ENCODE measurements around the gene CDH16.
"Not testable (repeated sequence)": the region's sequence is repeated elsewhere in the genome, so short reads cannot be mapped to it uniquely, and the experiment has no call there.

Gene CDH16

DNA sequence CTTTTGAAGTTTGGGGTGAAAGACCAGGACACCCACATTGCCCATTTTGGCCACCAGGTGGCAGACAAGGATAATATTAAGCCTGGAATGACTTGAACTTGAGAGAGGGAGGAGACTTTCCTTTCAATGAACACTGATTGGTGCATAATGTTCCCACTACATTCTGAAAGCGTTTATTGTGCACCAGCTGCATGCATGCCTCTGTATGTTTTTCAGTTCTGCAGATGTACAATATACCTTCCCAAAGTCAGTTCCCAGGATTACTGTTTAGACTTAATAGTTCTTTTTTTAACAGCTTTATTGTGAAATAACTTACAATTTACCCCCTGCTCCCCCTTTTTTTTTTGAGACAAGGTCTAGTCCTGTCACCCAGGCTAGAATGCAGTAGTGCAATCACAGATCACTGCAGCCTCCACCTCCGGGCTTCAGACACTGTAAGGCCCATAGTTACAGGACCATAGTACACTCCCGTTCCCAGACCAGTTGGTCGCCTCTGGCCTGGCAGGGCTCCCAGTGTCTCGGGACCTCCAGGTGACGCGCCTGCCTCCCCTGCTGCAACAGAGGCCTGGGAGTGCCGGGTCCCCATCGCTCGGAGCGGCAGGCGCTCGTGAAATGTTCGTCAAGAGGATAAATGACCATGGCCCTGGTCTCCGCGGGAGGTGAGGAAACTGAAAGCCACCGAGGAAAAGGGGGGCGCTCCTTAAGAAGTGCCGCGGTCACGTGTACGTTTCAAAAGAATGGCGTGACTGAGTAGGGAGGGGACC, 28.8 kb upstream of the CDH16 start:
- peak; percentile 93 for FAIRE-seq

DNA sequence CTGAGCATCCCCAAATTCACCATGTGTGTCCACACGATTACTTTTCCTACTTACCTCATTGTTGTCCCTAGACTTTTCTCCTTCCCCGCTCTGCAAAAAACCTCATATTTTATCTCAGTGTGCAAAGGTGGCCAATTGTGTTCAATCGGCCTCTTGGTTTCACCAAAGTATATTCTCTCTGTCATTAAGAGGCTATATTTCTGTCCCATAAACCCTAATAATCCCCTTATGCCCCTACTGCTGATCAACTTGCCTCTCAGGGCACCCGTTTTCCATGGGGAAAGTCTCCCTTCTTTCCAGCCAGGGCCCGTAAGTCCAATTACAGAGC, 28.3 kb upstream of the CDH16 start:
- no peak for FAIRE-seq

DNA sequence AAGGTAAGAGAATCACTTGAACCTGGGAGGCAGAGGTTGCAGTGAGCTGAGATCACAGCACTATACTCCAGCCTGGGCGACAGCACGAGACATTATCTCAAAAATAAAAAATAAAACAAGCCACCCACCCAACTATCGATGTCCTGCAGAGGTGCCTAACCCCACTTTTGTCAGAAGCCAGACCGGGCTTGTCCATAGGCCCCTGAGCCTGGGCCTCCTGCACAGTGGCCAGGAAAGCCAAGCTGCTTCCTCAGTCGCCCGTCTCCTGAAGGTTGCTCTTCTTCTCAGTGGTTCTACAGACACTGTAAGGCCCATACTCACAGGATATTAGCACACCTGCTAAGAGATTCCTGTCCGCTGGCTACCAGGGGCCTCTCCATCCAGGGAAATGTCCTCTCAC, 27.9 kb upstream of the CDH16 start:
- no peak for FAIRE-seq

DNA sequence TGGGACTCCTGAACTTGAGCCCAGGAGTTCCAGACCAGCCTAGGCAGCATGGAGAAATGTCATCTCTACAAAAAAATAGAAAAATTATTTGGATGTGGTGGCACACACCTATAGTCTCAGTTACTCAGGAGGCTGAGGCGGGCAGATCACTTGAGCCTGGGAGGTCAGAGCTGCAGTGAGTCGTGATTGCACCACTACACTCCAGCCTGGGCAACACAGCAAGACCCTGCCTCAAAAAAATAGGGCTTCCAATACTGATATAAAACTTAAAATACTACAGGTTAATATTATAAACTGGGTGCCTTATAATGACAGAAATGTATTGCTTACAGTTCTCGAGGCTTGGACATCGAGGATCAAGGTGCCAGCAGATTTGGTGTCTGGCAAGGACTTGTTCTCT, 27.3 kb upstream of the CDH16 start:
- FAIRE-seq, result no peak

DNA sequence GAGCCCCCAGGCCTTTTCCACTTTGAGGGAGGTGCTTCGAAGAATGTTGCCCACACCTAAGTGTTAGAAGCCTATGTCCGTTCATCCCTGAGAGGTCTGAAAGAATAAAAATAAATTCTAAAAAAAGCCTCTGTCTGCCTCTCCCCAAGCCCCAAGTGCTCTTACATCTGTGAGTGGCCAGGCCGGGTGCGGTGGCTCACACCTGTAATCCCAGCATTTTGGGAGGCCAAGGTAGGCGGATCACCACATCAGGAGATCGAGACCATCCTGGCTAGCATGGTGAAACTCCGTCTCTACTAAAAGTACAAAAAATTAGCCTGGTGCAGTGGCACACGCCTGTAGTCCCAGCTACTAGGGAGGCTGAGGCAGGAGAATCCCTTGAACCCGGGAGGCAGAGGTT, 26.3 kb upstream of the CDH16 start:
- FAIRE-seq, result not testable (repeated sequence)

DNA sequence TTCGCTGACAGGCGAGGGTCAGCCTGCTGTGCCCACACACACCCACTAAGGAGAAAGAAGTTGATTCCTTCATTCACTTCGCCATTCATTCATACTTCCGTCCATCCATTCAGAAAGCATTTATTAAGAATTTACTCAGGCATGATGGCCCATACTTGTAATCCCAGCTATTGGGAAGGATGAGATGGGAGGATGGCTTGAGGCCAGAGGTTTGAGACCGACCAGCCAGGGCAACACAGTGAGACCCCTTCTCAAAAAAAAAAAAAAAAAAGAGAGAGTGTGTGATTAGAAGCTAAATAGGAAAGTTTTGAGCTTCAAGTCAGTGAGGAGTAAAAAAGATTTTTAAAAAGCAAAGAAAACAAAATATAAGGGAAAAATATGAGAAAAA, 25.4 kb upstream of the CDH16 start:
- FAIRE-seq, result no peak

DNA sequence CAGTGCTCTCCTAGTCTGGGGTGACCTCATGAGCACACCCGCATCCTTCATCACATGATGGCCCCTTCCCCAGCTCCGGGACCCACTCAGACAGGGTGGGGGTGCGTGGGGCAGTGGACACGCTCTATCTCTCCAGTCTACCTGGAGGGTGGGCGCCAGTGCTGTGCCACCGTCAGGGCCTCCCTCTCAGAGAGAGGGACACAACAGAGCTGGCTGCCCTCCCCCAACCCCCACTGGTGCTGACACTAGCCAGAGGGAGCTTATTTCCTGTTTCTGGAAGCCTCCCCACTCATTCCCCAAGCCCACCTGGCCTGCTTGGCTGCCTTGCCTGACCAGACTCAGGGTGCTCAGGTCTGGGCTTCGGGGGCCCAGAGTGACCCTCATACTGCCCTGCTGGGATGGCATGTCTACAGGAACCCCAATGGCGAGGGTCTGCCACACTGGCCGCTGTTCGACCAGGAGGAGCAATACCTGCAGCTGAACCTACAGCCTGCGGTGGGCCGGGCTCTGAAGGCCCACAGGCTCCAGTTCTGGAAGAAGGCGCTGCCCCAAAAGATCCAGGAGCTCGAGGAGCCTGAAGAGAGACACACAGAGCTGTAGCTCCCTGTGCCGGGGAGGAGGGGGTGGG, 24.9 kb upstream of the CDH16 start:
- no peak for FAIRE-seq

DNA sequence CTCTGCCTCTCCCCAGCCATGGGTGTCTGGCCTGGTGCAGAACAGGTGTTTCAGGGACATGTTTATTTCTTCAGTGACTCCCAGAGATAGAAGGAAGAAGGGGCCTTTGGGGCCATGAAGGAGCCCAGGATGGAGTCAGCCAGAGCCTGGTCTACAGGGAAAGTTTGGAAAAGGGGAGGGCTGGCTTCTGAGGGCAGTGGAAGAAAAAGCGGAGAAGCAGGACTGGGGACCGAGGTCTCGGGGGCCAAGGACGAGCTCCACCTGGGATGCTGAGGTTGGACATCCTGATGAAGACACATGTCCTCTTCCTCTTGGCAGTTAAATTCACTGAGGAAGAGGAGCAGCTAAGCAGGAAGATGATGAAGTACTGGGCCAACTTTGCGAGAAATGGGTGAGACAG, 24.3 kb upstream of the CDH16 start:
- no peak for FAIRE-seq

DNA sequence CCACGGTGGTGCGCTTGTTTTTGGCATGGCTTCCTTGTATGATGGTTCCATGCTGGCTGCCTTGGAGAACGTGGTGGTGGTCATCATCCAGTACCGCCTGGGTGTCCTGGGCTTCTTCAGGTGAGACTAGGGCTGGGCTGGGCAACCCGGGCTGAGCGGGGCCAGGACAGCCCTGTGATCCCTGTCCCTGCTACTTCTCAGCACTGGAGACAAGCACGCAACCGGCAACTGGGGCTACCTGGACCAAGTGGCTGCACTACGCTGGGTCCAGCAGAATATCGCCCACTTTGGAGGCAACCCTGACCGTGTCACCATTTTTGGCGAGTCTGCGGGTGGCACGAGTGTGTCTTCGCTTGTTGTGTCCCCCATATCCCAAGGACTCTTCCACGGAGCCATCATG, 21.6 kb upstream of the CDH16 start:
- FAIRE-seq, result no peak

DNA sequence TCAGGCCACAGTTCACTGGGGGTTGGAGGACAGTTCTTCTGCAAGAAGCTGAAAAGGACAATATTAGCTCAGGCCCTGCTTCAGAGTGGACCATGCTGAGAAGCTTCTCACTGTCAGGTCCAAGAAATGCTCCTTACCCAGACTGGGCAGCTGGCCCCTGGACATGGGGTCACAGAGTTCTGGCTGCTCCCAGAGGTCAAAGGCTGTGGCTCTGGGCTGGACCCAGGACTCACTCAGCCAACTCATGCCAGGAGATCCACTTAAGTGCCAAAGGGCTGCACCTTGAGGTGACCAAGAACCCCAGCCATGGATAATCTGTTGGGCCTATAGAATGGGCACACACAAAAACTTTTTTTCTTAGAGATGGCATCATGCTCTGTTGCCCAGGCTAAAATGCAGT, 20.7 kb upstream of the CDH16 start:
- no peak for FAIRE-seq

DNA sequence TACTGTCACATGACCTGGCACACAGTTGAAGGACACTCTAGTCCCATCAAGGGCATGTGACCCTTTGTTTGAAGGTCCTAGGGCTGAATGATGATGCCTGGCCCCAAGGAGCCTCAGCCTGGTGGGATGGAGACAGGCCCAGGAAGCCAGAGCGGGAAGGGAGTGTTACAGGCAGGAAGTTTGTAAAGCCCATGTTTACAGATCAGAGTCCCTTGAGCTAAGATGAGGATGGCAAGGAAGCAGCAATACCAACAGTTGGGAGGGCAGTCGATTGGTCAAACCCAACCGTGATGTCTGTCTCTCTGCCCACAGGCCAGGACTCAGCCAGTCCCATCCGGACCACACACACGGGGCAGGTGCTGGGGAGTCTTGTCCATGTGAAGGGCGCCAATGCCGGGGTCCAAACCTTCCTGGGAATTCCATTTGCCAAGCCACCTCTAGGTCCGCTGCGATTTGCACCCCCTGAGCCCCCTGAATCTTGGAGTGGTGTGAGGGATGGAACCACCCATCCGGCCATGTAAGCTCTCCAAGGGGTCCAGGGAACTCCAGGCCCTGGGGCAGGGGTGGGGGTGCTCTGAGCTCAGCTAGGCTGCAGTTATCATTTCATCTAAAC, 19.1 kb upstream of the CDH16 start:
- no peak for FAIRE-seq

DNA sequence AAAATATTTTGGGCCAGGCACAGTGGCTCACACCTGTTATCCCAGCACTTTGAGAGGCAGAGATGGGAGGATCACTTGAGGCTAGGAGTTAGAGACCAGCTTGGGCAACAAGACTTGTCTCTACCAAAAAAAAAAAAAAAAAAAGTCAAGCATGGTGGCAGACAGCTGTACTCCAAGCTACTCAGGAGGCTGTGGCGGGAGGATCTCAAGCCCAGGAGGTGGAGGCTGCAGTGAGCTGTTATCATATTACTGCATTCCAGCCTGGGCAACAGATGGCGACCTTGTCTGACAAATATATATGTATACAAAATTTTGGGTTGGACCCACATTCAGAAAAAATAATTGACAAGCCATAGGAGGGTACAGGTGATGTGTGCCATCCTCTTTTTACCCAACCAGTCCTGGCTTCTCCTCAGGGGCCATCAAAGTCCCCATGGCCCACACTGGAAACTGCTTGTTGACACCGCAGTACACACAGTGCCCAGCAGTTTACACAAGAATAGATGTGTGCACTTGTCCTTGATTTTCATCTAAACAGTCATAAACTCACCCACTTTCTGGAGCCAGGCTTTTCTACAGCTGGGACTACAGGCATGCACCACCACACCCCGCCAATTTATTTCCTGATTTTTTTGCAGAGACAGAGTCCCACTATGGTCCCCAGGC, 18.3 kb upstream of the CDH16 start:
- no peak for FAIRE-seq

DNA sequence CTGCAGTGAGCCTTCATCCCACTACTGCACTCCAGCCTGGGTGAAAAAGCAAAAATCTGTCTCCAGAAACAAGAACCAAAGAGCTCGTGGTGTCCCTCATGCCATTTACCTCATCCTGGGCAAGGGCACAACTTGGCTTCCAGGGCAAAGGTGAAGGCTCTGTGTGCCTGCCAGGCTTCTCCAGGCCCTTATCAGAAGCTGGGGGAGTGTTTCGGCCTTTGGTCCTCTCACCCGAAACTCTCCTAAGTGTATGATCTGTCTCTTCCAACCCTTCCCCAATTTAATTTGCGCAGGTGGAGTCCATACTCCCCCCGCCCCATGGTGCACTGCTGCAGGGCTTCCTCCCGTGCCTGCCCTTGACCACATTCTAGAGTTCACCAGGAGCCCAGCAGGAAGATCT, 17.8 kb upstream of the CDH16 start:
- FAIRE-seq, result no peak

DNA sequence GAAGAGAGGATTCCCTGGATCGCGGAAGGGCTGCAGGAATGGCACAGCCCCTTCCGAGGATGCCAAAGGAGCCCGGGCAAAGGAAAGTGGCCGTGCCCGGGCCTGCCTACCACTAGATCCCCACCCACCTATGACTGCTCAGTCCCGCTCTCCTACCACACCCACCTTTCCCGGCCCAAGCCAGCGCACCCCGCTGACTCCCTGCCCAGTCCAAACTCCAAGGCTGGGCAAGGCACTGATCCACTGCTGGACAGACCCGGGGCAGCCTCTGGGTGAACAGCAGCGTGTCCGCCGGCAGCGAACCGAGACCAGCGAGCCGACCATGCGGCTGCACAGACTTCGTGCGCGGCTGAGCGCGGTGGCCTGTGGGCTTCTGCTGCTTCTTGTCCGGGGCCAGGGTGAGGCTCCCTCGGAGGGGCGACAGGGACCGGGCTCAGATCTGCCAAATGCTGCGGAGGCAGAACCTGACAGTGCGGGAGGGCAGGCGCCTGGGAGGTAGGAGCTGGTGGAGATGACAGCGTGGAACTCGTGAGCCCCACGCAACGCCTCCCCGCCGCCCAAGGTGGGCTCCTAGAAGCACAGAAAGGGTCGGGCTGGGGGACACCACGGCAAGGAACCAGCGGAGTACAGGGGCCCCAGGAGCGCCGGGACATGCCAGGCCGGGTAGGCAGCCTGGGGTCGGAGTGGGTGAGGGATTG, 16.8 kb upstream of the CDH16 start, which contains the start of gene CES2:
TSS of gene CES2 (plus strand) at position 203 of the 698 bp plus-strand sequence. CDS start at position 323, 120 bp downstream.
- FAIRE-seq, result no peak

DNA sequence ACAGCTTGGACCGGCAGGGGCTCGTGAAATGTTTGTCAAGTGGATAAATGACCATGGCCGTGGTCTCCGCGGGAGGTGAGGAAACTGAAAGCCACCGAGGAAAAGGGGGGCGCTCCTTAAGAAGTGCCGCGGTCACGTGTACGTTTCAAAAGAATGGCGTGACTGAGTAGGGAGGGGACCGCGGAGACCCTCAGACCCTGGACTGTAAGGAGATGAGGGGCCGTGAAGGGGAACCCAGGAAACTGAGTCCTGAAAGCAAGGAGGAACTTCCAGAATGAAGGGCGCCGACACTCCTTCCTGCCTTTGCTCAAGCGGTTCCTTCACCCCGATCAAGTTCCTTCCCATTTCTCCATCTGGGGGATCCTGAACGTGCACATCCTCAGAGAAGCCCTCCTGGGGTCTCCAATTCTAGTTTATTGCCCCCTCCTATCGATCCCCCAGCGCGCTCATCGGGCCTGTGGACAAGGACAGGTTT, 16.2 kb upstream of the CDH16 start:
- not testable (repeated sequence) for FAIRE-seq

DNA sequence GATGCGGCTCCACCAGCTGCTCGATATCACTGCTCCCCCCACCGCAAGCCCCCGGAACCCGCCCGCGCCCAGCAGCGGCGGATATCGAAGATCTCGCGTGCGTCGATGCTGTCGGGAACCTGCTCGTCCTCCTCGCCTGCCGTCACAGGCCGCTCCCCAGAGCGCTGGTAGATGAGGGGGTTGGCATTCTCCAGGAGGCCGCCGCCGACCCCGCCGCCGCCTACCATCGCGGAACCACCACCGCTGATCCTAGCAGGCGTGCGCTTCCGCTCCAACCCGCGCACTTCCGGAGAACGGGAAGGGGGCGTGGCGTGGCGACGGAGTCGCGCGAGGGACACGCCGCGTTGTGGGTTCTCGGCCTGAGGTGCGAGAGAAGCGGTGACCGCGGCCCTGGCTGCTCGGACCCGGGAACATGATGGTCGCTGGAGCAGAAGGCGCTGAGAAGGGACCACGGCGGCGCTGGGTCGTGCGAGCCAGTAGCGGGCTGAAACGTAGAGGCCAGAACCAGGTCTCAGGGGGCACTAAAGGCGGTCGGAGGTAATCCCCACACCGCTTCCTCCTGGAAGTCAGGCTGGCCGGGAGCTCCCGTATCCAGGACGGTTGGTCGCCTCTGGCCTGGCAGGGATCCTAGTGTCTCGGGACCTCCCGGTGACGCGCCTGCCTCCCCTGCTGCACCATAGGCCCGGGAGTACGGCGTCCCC, 15.6 kb upstream of the CDH16 start, which contains the start of gene CIAO2B:
TSS of gene CIAO2B (minus strand) at position 265 of the 701 bp plus-strand sequence. CDS start at position 227, 38 bp downstream.
- no peak for FAIRE-seq

DNA sequence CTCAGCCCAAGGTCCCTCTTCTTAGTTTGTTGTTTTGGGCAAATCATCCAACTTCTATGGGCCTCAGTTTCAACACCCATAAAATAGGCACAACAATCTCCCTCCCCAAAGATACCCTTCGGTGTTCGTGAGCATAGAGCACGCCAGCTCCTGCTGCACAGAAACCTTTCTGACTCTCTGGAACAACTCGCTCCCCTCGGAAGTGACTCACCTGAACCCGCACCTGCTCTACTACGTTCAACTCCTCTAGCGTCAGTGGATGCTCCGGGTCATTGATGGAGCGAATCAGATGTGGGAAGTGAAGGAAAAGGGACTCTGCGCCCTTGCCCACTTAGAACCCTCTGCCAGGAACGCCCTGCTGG, 15.1 kb upstream of the CDH16 start:
- no peak for FAIRE-seq

DNA sequence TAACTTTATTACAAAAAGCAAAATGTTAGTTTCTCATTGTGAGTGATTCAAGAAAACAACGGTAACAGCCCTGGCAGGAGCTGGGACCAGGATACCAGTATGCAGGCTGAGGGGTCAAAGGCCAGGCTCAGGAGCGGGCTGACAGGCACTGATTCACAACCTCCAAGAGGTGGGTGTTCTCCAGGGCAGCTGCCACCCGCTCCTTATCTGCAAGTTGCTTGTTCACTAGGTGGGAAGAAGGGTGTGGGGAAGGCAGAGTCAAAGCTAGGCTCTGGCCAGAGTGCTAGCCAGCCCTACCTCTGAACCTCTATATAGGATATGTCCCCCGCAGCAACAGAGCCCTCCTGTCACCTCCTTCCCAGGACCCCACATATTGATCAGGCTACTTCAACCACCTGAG, 13.4 kb upstream of the CDH16 start:
- FAIRE-seq, result no peak

DNA sequence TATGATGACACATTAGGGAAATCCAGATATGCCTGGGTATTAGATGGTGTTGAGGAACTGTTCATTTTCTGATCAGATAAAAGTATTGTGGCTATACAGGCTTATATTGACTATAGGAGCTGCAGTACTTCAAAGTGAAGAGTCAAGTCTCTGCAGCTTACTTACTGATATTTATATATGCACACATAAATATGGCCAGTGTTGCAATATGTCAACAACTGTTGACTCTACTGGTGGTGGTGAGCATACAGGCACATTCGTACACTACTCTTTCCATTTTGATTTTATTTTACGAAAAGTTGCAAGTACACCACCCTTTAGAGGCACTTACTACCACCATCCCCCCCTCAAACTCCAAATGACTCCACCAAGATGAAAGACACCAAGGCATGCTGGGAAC, 13.0 kb upstream of the CDH16 start:
- no peak for FAIRE-seq

DNA sequence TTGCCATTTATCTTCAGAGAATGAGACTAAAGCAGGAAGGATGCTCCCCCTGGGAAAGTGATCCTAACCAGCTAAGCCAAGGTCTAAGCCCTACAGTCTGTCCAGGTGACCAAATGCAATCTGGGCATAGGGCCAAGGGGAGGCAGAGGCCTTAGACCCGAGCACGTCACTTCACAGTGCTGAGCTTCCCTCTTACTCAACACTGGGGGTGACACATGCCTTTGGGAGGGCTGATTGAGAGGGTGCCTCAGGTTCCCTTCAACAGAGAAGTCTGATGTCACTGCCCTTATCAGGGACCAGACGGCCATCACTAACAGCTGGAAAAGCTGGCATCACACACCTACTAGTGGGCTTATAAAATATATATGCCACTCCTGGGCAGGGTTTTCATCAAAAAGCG, 11.5 kb upstream of the CDH16 start:
- no peak for FAIRE-seq

DNA sequence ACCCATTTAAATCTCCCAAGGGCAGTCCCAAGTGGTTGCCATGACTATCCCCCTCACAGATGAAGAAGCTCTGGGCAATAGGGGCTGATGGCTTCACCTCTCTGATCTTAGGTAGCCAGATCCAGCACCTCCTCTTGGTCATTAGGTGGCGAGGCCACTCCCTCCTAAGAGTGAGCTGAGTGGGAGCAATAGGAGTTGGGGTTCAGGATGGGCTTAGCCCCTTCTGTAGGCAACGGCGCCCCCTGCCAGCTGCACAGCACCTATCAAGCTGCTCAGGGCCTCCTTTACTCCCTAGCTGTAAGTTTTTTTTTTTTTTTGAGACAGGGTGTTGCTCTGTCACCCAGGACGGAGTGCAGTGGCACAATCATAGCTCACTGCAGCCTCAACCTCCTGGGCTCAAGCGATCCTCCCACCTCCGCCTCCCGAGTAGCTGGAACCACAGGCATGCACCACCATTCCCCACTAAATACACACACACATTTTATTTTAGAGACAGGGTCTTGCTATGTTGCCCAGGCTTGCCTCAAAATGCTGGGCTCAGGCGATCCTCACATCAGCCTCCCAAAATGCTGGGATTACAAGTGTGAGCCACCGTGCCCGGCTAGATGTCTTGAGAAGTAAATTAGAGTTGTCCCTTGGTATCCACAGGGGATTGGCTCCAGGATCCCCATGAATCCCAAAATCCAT, 10.2 kb upstream of the CDH16 start:
- no peak for FAIRE-seq
